NCI-H69 (cell line): ENCODE measurements around the gene LBX2.

Source experiments
- DNase-seq: peaks from one replicate; lab custom pipeline; 2025; lab: John Stamatoyannopoulos, UW

The LBX2 gene

DNA sequence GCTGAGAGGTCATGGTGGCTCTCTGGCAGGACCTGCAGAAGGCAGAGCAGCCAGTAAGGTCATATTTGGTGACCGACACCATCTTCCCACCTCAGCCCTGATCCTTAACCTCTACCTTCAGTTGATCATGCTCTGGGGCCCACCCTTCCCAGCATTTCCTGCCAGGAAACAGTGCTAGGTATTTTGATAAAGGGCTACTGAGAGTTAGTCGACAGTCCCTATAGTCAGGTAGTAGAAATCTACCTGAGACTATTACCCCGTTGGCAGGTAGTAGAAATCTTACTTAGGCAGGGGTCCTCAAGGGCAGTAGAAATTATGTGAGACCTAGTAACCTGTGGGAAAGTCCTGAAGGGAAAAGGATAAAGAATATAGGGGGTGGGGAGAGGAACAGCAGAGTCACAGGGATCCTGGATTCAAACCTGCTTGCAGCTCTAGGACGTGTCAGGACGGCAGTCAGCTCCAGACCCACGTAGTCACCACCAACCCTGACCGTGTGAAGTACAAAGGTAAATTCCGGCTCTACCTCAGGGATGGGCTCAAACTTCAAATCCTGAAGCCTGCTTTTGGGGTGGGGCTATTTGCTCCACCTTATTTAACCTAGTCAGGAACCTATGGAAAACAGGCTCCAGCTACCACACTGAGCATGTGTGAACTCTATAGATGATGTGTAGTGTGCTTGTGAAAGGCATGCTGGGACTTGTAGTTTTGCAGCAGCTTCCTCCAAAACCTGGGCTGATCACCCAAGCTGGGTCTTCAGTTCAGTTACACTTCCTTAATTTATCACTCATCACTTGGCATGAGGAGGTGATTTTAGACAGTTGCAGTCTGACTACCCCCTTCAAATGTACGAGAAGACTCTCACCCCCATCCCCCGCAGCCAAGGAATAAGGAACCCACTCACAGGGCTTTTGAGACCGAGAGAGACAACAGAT is 26.6 kb upstream of the LBX2 start, which contains the start of gene DQX1:
Gene DQX1, minus strand, starts transcription at position 515 of the 932 bp plus-strand sequence. Its CDS starts 502 bp downstream, at position 13.
- peak; percentile 7 for DNase-seq

DNA sequence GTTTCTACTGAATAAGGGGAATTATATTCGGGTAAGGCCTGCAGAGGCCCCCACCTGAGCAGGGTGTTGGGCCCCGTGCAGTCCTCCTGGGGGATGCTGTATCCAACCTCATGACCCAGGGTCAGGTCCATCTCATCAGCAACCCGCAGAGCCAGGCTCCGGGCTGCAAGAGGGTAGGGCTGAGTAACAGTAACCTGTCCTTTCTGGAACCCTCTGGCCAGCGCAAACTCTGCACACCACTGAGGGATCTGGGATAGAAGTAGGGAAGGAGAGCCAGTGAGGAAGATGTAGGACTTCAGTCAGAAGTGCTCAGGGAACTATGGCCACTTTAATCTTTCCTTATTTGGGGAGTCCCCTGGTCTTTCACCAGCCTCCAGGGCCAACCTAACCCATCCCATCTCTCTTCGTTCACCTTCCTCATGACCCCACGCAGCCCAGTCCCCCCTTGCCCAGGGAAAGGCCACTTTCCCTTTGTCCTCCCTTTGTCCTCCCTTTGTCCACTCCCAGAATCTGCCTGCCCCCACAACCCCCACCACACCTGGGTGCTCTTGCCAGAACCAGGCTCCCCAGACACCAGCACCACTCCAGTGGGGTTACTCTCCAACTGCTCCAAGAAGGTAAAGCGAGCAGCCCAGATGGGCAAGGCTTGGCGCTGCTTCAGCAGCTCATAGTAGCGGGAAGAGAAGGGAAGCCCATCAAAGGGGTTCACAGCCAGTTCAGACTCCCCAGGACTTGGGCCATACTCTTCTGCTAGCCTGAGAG is 25.7 kb upstream of the LBX2 start:
- no peak for DNase-seq

DNA sequence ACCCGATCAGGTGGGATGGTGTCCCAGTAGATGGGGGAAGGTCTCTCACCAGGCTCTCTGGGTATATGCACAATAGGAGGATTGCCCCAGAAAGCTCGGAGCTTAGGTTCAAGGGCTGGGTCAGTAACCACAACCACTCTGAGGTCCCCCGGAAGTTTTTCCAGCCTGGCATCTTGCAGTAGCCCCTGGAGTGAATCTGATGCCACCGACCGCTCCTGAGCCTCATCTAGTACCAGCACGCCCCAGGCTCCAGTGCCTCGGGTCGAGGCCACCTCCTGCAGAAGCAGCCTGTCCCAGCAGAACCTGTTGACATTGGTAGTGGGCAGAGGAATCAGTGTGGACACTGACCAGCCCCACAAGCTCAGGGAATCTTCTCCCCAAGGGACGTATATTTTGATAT is 24.6 kb upstream of the LBX2 start:
- DNase-seq, result no peak

DNA sequence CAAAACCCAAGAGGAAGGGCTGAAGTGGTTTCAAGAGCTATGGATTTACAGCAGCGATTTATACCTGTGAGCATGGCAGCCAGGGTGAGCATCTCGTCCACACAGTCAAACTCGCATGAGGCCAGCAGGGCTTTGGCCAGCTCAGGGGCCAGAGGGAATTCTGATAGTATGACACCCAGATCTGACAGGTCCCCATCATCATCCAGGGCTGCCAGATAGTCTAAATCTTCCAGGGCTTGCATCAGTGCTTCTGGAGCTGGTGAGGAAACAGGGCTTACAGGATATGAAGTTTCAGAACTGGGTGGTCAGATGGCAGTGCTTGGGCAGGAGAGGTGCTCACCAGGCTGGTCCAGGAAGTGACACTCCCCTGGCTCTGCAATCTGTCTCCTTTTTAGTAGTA is 23.1 kb upstream of the LBX2 start:
- DNase-seq, result no peak

DNA sequence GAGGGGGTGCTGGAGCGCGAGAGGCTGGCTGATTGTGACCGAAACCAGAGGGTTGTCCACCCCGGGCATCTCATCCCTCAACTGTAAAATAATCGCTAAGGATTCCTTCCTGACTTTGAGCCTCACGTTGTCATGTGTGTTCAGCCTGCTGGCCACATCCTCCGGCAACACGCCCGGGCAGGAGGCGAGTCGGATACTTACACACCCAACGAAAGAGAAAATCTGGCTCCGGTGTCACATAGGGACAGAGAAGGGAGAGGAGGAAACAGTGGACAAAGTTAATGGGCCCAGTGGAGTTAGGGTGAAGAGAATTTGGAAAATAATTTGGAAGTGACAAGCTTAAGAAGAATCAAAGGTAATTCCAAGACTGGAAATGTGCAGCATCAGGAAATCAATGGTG is 17.2 kb upstream of the LBX2 start:
- no peak for DNase-seq

DNA sequence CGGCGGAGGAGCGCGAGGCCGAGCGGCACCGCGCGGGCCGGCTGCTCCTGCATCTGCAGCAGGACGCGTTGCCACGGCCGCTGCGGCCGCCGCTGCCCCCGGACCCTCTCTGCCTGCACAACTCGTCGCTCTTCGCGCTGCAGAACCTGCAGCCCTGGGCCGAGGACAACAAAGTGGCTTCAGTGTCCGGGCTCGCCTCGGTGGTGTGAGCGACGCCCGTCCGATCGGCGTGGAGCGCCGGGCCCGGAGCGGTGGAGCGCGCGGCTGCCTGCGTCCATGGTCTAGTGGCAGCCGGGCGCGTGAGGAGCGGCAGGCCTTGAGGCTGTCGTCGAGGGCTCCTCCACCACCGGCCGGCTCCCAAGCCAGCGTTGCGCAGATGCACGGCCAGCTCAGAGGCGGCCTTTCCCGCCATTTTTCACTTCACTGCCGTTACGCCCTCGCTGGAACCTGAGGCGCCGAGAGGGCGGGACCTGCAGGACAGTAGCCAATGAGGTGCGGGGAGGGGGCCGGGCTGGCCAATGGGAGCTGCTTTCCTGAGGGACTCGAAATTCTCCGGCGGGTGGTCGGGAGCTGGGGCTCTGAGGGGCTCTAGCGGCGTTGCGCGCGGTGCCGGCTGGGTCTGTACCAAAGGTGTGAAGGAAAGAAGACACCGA is 16.7 kb upstream of the LBX2 start:
- no peak for DNase-seq

DNA sequence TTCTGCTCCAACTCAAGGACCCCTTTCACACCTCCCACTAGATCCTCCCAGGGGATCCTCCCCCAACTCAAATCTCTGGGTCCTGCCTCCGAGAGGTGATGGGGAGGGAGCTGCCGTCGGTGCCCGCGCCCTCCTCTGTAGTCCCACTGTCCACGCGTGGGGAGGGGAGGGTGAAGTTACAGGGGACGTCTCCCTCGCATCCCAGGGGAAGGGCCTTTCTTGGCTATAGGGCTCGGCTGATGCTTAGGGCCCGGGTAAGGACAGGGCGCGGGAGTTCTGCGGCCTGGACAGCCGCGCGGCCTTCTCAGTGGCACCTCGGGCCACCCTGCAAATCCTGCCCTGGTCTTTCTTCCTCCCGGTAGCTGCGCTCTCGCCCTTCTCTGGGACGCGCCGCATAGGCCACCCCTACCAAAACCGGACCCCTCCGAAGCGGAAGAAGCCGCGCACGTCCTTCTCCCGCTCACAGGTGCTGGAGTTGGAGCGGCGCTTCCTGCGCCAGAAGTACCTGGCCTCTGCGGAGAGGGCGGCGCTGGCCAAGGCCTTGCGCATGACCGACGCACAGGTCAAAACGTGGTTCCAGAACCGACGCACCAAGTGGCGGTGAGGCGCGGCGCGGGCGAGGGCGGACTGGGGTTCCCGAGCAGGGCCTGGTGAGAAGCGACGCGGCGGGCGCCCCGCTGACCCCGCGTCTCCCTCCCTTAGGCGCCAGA is 16.0 kb upstream of the LBX2 start:
- no peak for DNase-seq

DNA sequence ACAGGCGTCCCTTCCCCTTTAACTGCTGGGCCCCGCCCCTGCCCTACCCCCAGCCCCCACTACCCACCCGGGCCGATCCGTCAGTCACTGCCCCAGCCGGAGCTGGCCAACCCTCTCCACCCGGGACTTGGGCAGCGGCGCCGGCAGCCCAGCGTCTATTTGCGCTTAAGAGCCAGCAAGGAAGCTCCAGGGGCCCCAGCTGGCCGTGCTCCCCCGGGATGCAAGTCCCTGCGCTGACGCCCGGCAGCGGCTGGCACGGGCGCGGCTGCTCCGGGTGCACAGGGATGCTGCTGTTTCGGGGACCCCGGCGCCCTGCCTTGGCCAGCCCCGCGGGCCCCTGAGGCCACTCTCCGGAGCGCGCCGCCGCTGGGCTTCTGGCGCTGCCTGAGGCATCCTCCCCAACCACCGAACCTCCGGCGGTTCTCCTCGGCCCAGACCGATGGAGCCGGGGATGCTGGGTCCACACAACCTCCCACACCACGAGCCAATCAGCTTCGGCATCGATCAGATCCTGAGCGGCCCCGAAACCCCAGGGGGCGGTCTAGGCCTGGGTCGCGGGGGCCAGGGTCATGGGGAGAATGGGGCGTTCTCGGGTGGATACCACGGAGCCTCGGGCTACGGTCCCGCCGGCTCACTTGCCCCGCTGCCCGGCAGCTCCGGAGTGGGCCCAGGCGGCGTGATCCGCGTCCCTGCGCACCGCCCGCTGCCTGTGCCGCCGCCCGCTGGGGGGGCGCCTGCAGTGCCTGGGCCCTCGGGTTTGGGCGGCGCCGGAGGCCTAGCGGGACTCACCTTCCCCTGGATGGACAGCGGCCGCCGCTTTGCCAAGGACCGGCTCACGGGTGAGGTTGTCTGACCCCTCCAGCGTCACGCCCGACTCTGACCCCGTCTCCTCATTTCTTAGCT is 15.2 kb upstream of the LBX2 start, which contains the start of gene TLX2:
Gene TLX2, plus strand, starts transcription at position 83 of the 903 bp plus-strand sequence. Its CDS starts 357 bp downstream, at position 440.
- peak; percentile 33 for DNase-seq

DNA sequence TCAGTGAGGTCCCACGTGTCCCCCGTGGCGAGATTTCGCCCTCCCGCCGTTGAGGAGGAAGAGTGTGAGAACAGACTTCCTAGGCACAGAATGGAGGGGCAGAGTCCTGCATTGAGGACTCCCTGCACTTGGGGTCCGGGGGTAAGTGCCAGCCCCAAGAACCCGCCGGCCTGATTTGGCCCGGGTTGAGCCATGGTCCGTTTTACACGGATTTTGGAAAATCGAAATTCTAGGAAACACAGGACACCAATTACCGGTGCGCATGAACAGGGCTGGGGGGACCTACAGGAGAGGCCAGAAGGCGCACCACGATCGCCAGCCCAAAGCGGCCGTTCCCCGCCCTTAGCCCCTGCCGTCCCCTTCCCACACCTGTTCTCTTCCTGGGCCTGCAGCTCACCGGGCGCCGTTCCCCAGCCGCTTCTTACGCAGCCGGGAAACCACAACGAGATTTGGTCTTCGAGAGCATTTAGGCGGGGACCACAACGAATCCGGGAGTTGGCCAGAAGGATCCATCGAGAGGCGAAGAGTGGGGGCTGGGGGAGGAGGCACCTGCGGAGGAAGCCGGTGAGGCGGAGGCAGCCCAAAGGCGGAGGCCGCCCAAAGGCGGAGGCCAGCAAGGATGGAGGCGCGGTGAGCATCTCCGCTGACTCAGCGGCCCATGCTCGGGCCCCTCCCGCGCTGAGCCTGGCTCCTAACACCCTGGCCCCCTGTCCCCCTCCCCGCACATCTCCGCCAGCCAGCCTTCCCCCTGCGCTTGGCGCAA is 14.4 kb upstream of the LBX2 start:
- DNase-seq, result peak; percentile 17

DNA sequence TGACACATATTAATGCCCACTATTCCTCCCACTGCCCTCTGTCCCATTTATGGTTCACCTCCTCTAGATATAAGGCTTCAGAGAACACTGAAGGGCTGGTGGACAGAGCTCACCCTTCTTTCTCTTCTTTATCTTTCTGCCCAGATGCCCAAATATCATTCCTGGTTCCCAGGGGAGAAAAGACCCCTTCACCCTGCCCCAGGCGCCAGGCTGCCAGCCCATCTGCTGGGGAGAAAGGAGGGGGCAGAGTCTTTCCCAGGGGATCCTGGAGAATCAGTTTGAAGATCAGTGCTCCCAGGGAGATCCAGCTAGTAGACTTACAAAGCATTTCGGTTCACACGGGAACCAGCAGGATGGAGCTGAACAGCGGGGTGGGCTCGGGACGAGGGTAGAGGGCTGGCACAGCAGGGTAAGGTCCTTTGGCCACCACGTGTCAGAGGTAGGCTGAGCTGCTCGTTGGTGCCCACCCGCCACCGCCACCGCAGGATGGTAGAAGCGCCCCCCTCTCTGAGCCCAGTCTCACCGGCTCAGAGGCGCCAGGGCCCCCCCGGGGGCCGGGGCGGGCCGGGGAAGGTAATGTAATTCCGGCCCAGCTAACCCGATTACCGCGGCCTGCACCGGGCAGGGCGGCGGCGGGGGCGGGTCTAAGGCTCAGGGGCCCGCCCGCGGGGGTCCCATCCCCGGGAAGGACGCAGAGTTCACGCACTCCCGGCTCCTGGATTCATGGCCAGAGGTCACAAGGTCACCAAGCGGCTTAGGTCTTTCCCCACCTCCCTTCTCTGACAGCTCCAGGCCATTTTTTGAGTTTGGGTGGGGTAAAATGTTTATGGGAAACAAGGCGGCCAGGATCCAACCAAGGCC is 13.6 kb upstream of the LBX2 start:
- DNase-seq, result no peak

DNA sequence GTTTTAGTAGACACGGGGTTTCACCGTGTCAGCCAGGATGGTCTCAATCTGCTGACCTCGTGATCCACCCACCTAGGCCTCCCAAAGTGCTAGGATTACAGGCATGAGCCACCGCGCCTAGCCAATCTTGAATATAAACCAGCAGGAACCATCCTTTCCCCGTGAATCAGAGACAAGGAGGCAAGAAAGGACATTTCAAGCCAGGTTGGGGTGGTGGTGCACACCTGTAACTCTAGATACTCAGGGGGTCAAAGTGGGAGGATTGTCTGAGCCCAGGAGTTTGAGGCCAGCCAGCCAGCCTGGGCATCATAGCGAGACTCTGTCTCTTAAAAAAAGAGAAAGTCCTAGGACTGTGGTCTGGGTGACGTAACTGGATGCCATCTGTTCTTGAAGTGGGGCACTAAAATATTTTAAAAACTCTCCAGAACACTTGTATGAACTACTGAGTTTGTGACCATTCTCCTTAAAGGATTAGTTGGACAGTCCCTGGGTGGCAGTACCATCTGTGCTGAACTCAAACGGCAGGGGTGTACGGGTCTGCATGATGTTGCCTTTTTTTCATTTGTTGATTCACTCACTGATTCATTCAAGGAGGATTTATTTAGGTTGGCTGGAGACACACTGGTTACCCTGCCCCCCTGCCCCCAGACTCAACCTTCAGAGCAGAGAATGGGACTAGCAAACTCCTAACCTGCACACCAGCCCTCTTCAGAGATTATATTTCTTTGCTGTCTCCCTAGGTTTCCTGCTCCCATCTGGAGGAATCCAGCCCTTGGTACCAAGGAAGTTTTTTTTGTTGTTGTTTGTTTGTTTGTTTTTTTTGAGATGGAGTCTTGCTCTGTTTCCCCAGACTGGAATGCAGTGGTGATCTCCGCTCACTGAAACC is 11.9 kb upstream of the LBX2 start:
- peak; percentile 7 for DNase-seq

DNA sequence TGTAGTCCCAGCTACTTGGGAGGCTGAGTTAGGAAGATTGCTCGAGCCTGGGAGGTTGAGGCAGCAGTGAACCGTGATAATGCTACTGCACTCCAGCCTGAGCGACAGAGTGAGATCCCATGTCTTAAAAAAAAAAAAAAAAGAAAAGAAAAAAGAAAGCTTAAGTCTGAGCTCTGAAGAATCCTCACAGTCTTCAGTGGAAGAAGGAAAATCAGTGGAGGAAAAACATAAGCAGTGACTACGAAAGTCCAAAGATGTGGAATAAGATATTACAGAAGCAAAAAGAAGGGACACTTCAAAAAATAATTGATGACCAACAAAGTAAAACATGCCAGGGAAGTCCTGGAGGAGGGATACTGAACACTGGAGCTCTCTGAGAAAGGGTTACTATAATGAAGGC is 10.9 kb upstream of the LBX2 start:
- no peak for DNase-seq

DNA sequence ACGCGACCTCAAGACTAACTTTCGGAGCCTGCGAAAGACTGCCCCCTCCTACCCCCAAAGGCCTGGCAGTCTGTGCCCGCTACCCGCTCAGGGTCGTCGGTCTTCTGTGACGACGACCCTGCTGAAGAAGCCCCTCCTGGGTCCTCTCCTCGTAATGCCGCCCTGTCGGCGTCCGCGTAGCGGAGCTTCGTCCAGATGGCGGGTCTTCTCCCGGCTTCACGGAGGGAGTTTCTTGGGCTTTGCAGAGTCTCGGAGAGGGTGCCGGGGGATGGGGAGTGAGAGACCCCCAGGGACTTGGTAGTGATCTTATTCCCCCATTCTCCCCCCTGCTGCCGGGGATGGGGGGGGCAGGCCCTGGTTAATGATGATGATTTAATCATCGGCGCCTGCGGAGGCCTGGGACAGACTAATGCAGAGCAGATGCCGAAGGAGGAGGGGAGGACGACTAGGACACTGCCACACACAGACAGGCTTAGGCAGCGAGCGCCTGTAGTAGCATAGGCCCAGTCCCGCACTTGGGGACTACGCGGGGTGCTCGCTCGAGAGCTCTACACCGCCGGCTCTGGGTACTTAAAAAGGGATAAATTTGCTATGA is 8.6 kb upstream of the LBX2 start:
- peak; percentile 71 for DNase-seq

DNA sequence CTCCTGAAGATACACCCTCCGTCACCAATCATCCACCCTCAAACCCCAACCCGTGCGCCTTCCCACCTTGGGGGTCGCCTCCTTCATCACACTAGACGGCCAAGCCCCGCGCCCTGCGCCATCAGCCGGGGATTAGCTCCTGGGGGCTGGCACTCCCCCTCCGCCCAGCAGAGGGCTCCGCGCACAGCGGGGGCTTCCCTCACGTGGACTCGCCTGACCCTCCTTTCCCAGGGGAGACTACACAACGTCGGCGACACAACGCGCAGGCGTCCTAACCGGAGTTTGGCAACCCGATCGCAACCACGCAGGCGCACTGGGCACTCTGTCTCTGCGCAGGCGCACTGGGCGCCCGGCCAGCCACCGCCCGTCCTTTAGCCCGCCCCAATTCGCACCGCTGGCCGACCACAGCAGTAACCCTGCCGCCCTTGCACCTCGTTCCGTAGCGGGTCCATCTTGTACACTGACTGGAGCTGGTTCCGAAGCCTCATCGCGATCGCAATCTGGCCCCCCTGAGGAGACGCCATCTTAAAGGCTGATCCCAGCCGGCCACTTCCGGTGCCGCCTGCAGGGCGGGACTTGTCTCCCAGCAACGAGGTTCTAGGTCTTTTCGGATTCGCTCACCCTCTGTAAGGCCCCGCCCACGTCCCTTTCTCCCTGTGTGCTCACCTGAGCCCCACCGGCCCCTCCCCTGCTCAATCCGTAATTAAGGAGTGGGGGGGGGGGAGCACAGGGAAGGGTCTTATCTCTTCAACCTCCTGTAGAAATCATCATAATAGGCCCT is 7.9 kb upstream of the LBX2 start, which contains the start of gene PCGF1:
Gene PCGF1, minus strand, starts transcription at position 551 of the 781 bp plus-strand sequence. Its CDS starts 27 bp downstream, at position 524.
- peak; percentile 97 for DNase-seq

DNA sequence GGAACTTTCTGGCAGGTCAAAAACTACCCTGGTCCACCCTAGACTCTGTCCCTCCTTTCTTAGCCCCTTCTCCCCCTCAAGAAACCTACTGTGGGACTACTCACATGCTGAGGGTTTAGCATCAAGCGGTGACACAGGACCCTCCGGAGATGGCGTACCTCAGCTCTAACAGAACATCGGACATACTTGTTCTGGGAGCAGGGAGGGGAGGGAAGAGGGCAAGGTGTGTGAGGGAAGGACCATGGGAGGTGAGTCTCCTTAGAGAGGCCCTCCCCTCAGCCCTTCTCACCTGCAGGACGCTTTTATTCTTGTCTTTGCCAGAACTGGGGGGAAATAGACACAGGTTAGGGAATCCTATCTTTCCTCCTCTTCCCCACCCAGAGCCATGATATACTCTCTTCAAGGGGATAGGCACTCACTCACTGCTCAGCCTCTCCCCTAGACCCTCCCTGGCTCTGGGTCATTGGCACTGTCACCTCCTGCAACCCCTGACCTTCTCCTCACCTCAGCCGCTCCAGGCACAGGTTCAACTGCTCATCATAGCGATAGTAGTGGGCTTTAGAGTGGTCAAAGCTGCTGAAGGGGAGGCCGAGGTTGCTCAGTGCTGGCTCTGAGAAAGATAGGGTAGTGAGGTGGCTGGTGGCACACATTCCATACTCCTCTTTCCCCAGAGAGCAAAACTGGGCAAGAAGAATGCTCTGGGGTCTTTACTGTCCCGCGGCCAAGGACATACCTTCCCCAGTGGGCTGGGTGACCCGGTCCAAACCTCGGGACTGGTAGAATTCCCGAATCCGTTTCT is 6.2 kb upstream of the LBX2 start:
- DNase-seq, result no peak

DNA sequence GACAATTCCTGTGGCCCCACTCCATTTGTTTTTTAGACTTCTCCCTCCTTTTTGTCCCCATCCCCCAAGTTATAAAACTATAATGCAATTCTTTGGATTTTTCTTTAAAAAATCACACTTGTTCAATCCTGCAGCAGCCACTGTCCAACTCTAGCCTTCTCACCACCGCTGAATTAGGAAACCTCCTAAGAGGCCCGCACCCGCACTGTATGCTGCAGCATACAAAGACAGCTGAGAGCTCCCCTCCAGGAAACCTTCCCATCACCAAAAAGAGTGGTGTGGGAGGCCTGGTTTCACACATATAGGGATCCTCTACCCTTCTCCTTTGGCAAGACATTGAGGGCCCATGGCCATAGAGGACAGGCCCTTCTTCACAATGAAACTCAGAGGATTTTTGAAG is 5.2 kb upstream of the LBX2 start:
- no peak for DNase-seq
